Measurements from ENCODE around the gene RRBP1. TPM values are rescaled to one million over a fixed set of nuclear protein-coding genes. Genes with fewer than 3 reads are reported as not detected.

RRBP1 gene, protein sequence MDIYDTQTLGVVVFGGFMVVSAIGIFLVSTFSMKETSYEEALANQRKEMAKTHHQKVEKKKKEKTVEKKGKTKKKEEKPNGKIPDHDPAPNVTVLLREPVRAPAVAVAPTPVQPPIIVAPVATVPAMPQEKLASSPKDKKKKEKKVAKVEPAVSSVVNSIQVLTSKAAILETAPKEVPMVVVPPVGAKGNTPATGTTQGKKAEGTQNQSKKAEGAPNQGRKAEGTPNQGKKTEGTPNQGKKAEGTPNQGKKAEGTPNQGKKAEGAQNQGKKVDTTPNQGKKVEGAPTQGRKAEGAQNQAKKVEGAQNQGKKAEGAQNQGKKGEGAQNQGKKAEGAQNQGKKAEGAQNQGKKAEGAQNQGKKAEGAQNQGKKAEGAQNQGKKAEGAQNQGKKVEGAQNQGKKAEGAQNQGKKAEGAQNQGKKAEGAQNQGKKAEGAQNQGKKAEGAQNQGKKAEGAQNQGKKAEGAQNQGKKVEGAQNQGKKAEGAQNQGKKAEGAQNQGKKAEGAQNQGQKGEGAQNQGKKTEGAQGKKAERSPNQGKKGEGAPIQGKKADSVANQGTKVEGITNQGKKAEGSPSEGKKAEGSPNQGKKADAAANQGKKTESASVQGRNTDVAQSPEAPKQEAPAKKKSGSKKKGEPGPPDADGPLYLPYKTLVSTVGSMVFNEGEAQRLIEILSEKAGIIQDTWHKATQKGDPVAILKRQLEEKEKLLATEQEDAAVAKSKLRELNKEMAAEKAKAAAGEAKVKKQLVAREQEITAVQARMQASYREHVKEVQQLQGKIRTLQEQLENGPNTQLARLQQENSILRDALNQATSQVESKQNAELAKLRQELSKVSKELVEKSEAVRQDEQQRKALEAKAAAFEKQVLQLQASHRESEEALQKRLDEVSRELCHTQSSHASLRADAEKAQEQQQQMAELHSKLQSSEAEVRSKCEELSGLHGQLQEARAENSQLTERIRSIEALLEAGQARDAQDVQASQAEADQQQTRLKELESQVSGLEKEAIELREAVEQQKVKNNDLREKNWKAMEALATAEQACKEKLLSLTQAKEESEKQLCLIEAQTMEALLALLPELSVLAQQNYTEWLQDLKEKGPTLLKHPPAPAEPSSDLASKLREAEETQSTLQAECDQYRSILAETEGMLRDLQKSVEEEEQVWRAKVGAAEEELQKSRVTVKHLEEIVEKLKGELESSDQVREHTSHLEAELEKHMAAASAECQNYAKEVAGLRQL (N-terminal part only)
- total RNA-seq, result 10 to 100 TPM; 26.4 to 27.2 TPM
- 23.9 TPM for polyA plus RNA-seq (2013, experiment 1 of 2)
- 21.5 TPM for polyA plus RNA-seq (2013, experiment 2 of 2)
- total RNA-seq, result 17.5 to 121 (median 70.5) reads per million in 172 experiments

DNA sequence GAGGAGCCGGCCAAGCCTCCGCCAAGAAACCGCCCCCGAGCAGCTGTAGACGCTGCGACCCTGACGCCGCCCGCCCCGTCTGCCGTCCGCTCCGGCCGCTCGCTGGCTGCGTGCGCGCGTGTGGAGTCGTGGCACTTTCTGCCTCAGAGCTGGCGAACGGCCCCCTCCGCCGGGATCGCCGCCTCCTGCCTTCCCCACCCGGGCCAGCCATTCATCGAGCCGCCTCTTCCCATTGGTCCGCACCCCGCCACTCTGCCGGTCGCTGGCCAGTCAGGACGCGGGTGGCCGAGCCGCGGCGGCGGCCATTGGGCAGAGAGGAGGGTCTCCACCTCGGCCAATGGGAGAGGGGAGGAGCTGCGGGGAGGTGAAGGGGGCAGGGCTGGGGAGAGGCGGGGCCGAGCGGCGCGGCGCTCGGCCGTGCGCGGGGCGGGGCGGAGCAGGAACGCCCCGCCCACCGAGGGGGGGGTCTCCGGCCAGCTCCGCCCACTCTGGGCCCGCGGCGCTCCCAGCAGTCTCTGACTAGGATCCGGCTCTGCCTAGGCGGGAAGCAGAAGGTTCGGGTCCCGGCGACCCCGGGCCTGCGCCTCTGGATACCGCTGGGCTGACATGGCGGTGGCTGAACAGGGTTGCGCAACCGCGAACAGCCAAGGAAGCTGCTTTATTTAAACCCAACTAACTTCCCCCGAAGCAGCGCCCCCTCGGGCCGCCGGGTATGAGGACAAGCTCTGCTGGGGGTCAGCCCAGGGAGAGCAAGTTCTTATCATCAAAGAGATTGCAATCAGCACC is at the start of gene RRBP1:
Gene RRBP1, minus strand, starts transcription at position 140 of the 786 bp plus-strand sequence. CDS start 21,735 bp downstream, outside the sequence.
- no peaks in the 10 kb centered on the region for H3K9me3 ChIP-seq (ENCODE audit: control insufficient read depth in 1 of 2, insufficient read depth in 1 of 2, low read length in 2 of 2)
- H3K9me3 Mint-ChIP-seq, result no peaks in the 10 kb centered on the region
- CTCF ChIA-PET, result interaction anchor here (0.6 to 2.3 kb wide), 25 partner anchors 9 to 606 kb away, joined by 3 to 14 read pairs (median 4); partner anchors contain the start of genes BANF2, BFSP1, DSTN and MGME1
- peaks cover 26% of the 10 kb centered on the region for H3K4me1 Mint-ChIP-seq (ENCODE audit: low read depth)
- H3K27ac Mint-ChIP-seq, result peak within 1 kb of the TSS; percentile 74
- DNase-seq (peak; percentile 91 to 99 (median 95)), ATAC-seq (ENCODE audit: poor library complexity) (peak; percentile 90)
- peak within 1 kb of the TSS; percentile 53 to 56 for H3K27ac ChIP-seq (ENCODE audit: low read depth in 1 of 2, low read length in 2 of 2)
- TF ChIP-seq, protein P1, sequence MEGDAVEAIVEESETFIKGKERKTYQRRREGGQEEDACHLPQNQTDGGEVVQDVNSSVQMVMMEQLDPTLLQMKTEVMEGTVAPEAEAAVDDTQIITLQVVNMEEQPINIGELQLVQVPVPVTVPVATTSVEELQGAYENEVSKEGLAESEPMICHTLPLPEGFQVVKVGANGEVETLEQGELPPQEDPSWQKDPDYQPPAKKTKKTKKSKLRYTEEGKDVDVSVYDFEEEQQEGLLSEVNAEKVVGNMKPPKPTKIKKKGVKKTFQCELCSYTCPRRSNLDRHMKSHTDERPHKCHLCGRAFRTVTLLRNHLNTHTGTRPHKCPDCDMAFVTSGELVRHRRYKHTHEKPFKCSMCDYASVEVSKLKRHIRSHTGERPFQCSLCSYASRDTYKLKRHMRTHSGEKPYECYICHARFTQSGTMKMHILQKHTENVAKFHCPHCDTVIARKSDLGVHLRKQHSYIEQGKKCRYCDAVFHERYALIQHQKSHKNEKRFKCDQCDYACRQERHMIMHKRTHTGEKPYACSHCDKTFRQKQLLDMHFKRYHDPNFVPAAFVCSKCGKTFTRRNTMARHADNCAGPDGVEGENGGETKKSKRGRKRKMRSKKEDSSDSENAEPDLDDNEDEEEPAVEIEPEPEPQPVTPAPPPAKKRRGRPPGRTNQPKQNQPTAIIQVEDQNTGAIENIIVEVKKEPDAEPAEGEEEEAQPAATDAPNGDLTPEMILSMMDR (IDR thresholded peaks at IDR 0.05), result peak; percentile 89
- peak within 1 kb of the TSS; percentile 76 for H3K4me3 ChIP-seq (ENCODE audit: low read length)
- peaks cover 20% of the 10 kb centered on the region for H3K4me1 ChIP-seq (ENCODE audit: insufficient read depth, low read length)
- peaks cover 12 to 25% of the 10 kb centered on the region in 2 experiments for H3K27me3 ChIP-seq (ENCODE audit: control insufficient read depth in 1 of 2, insufficient read depth in 2 of 2, low read length in 2 of 2)
- H3K27me3 Mint-ChIP-seq, result peaks cover 30% of the 10 kb centered on the region
- H3K36me3 Mint-ChIP-seq (ENCODE audit: low read depth), result peaks cover 21% of the 10 kb centered on the region
- no peaks in the 10 kb centered on the region for H3K36me3 ChIP-seq (ENCODE audit: insufficient read depth, low read length)
- POLR2A ChIA-PET, result interaction anchor here (0.5 to 3.1 kb wide), 30 partner anchors 9 to 1111 kb away, joined by 3 to 61 read pairs (median 4); partner anchors contain the start of genes BFSP1, DSTN, DZANK1 and KAT14
- intact Hi-C loops (cut with DNase I, micrococcal nuclease), result loop anchor here (1.0 to 10.0 kb wide), 12 partner anchors 70 to 1107 kb away; partner anchors contain the start of genes SNX5 (in 2 of the 2), KAT14 (in 1 of the 2), KIF16B (in 1 of the 2) and MGME1 (in 1 of the 2)
- H3K4me3 Mint-ChIP-seq, result peak within 1 kb of the TSS; percentile 93

DNA sequence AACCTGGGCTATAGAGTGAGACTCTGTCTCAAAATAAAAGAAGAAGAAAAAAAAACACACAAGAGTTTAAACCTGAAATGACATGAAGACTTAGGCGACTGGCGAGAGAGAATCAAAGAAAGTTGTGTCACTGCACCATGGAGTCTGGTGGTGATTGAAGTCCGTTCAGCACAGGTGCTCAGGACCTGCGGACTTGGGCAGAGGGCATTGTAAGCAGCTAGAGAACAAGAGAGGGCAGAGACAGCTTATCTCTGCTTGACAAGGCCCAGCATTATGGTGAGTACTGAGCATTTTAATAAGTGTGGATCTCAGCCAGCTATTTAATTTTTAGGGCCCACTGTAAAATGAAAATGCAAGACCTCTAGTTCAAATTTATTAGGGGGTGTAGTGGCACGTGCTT is 49.2 kb upstream of the RRBP1 start:
- DNase-seq (no peak), ATAC-seq (ENCODE audit: poor library complexity) (no peak)
- intact Hi-C loops (cut with DNase I, micrococcal nuclease), result no loop called here
- no peak overlapping the region for H3K27ac Mint-ChIP-seq
- no peaks in the 10 kb centered on the region for H3K36me3 Mint-ChIP-seq (ENCODE audit: low read depth)
- Histone ChIP-seq H3K27me3 (ENCODE audit: control insufficient read depth in 1 of 2, insufficient read depth in 2 of 2, low read length in 2 of 2) (peaks cover 0 to 2% of the 10 kb centered on the region in 2 experiments), H3K4me1 (ENCODE audit: insufficient read depth, low read length) (no peaks in the 10 kb centered on the region), H3K27ac (ENCODE audit: low read depth in 1 of 2, low read length in 2 of 2) (no peak overlapping the region), H3K9me3 (ENCODE audit: control insufficient read depth in 1 of 2, insufficient read depth in 1 of 2, low read length in 2 of 2) (peaks cover 2 to 8% of the 10 kb centered on the region in 2 experiments), H3K36me3 (ENCODE audit: insufficient read depth, low read length) (no peaks in the 10 kb centered on the region), H3K4me3 (ENCODE audit: low read length) (no peak overlapping the region)
- ChIA-PET POLR2A (no interaction called here), CTCF (no interaction called here)
- H3K4me1 Mint-ChIP-seq (ENCODE audit: low read depth), result no peaks in the 10 kb centered on the region
- H3K27me3 Mint-ChIP-seq, result peaks cover 12% of the 10 kb centered on the region
- H3K9me3 Mint-ChIP-seq, result no peaks in the 10 kb centered on the region
- TF ChIP-seq, protein P1 (IDR thresholded peaks at IDR 0.05), result no peak
- no peak overlapping the region for H3K4me3 Mint-ChIP-seq
